HG03064 (cell line): ENCODE data around the gene C7.
"Not testable (repeated sequence)": the region's sequence is repeated elsewhere in the genome, so short reads cannot be mapped to it uniquely, and the experiment has no call there.

Experiments used
- ATAC-seq: cut with Tn5 transposase; IDR thresholded peaks from one replicate; pipeline ENCODE4 v1.9.1; 2021; ENCODE audit warnings: low read depth; ENCODE audit not compliant: unreplicated experiment

C7 gene

DNA sequence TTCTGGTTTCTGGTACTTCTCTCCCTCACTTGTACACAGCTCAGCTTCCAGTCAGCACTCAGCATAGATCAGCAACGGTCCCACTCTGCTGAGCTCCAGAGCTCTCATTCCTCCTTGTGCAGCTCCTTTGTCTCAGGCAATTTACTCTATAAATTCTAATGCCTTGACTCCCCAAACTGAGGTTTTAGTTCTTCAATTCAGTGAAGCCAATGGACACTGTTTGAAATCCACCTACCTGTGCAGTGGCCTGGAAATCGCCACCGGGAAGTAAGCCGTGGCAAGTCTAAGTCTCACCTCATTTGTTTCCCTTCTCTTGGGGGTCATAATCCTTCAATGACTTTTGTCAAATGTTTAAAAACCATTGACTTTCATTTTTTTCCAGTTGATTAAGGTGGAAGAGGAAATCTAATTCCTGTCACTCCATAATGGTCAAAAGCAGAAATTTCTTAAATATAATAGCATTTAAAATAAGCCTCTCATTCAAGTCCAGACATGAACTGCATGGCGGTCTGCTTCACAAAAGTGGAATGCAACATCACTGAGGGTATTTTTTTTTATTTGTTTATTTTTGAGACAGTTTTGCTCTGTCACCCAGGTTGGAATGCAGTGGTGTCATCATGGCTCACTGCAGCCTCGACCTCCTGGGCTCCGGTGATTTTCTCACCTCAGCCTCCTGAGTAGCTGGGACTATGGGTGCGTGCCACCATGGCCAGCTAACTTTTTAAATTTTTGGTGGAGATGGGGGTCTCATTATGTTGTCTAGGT is 79.6 kb downstream of the C7 start:
- no peak for ATAC-seq

DNA sequence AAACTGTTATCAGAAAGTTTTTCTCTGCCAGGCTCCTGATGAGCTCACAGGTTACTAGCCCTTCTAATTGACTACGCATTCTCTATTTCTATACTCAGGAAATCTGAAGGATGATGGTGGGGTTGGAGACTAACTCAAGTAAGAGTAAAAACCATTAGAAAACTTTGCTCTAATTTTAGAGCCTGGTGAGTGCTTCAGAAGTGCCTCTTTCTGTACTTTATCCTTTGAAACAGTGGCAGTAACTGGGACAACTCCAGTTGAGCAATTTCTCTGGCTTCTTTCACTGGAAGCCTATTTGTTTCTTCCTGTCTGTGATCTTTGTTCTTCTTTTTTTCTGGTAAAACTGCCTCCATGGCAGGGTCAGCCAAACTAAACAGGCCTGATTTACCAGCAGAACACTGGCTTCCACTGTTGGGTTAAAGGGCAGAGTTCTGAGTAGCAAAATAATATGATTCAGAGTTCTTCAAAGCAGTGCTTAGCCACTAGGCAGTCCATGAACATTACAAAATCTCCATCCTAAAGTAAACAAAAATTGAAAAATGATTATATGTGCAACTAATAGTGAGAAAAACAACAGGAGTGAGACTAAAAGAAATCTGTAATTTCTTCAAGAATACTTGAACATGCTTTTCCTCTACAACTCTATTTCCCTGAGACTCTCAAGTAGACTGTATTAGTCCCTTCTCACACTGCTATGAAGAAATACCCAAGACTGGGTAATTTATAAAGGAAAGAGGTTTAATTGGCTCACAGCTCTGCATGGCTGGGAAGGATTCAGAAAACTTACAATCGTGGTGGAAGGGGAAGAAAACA is 82.1 kb downstream of the C7 start:
- no peak for ATAC-seq

DNA sequence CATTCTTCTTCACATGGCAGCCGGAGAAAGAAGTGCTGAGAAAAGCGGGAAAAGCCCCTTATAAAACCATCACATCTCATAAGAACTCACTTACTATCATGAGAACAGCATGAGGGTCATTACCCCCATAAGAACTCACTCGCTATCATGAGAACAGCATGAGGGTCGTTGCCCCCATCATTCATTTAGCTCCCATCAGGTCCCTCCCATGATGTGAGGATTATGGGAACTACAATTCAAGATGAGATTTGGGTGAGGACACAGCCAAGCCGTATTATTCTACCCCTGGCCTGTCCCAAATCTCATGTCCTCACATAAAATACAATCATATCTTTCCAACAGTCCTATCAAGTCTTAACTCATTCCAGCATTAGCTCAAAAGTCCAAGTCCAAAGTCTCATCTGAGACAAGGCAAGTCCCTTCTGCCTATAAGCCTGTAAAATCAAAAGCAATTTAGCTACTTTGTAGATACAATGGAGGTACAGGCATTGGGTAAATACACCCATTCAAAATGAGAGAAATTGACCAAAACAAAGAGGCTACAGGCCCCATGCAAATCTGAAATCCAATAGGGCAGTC is 82.8 kb downstream of the C7 start:
- ATAC-seq = no peak

DNA sequence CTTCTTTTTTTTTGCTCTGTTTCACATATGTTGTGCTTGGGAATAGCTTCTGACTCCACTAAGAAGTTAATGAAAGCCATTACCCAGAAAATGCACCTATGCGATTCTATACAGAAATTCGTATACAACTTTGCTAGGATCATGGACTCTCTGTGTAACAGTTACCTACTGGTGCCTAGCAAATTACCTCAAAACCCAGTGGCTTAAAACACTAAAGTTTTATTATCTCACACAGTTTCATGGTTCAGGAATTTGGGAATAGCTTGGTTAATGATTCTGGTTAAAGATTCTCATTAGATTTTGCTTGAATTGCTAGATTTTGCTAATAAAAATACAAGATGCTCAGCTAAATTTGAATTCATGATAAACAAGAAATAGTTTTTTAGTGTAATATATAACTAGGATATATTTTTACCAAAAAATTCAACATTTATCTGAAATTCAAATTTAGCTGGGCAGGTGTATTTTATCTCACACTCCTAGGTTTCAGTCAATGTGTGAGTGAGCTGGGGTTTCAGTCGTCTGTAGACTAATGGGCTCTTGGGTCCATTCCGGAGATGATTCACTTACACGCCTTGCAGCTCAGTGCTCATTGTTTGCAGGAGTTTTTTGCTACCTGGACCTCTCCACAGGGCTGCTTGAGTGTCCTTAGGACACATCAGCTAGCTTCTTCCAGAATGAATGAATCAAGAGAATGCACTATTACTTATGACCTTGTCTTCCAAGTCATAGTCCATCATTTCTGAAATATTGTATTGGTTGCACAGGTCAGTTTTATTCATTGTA is 86.7 kb downstream of the C7 start:
- no peak for ATAC-seq

DNA sequence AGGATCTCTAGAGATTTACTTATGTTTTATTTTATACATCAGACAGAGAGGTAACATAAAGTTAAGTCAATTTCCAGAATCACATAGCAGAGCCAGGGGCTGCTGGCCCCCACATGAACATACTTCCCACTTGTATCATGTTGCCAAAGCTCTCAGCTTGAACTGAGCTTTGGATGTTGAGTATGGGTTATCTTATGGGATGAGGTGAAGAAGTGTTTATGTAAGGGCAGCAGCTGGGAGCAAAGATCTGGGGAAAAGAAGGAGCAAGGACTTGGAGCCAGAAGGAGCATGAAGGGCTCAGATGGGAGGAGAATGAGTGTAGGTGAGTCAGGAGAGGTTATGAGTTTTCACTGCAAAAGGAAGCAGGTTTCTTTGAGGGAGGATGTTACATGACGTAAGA is 89.8 kb downstream of the C7 start:
- ATAC-seq = no peak

DNA sequence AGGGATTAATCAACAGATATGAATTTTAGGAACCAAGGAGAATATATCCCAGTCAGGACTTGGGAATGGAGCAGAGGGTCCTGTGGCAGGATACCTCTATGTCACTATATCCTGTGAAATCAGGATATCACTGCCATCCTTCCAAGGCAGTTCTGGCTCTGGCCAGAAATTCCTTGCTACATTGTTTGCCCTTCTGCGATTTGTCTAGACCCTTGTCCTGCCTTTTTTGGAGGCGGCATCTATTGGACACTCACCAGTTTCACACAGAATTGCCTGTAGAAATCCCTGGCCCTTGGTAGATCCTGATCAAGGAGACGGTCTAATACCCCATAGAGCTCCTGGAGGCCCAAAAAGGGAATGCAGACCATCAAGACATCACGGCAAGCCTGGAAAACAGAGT is 90.7 kb downstream of the C7 start:
- no peak for ATAC-seq

DNA sequence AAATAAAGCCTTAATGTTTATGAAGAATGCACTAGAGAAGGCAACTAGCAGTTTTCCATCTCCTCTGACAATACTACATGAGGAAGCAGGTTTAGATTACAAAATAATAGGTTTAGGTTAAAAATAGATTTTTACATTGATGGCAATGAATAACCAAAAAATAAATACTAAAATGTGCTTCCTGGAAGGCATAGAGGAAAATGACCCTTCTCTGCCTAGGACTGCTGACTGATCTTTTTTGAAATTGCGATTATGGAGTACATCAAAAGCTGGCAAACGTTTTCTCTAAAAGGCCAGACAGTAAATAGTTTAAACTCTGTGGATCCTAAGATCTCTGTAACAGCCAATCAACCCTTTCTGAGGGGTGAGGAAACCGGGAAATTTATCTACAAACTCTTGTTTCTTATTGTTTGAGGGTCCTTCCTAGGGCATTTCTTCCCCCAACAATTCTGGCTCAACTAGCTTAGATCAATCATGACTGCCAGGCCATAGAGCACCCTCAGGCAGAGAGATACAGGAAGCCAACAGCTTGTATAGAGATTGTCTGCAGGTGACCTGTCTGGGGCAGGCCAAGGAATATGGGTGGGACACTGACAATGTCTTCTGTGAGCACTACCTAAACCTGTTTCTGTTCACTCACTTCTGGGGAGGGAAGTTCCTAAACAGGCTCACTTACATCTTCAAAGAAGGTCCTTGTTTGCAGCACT is 94.5 kb downstream of the C7 start:
- no peak for ATAC-seq

DNA sequence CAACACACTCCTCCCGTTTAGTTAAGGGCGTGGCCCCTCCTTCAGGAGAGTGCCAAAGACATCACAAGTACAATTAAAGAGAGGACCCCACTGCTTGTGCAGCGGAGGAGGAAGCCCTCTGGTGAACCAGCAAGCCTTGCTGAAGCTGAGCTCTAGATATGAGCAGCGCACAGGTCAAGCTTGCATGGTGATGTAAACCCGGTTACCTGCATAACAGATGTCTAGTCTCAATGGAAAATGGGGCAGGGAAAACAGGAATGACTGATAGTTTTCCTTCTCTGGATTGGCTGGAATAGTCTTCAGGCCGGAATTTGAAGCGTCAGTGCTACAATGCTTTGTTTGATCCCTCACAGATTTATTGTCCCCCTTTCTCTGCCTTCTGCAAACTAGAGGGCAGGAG is 95.6 kb downstream of the C7 start:
- no peak for ATAC-seq

DNA sequence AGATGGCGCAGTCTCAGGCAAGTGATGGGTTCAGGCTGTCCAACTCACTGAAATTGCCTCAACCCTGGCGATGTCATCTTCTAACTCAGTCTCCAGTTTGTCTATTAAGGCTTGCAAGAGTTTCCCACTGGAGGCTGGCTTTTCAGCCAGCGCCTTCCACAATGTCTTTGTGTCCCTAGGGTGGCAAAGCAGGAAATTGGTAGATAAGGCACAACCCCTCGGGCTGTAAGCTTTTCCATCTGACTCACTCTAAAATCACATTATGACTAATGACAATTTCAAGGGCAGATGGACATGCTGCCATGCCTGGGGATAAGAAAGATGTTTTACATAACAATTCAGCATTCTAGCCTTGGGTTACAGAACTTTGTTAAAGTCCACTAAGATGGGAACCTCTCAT is 99.9 kb downstream of the C7 start:
- ATAC-seq = no peak

DNA sequence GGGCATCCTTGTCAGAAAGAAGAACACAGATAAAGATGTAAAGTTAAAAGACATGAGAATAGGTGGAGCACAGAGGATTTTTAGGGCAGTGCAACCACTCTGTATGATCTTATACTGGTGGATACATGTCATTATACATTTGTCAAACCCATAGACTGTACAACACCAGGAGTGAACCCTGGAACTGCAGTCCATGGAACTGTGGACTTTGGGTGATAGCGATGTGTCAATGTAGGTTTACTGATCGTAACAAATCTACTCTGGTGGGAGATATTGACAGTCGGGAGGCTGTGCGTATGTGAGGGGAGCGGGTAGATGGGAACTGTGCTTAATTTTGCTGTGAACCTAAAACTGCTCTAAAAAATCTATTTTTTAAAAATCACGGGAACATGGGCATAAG is 101.3 kb downstream of the C7 start:
- no peak for ATAC-seq

DNA sequence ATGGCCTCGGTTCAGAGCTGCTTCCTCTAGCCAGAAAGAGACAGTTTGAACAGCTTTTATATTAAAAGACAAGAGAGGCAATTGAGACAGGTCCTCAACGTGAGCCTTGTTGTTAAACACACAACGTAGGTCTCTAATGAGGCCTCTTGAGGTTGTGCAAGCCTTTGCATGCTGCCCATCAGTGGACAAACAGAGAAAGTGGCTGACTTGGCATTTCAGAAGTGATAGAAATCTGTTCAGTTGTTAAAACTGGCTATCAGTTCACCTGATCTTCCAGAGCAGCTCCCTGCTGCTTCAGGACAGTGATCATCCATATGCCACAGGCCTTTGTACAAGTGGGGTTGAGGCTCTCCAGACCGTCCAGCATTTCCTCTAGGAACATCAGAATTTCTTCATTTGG is 103.0 kb downstream of the C7 start:
- ATAC-seq = no peak

DNA sequence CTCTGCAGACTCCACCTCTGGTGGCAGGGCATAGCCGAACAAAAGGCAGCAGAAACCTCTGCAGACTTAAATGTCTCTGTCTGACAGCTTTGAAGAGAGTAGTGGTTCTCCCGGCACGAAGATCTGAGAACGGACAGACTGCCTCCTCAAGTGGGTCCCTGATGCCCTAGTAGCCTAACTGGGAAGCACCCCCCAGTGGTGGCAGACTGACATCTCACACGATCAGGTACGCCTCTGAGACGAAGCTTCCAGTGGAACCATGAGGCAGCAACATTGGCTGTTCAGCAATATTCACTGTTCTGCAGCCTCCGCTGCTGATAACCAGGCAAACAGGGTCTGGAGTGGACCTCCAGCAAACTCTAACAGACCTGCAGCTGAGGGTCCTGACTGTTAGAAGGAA is 113.3 kb downstream of the C7 start:
- ATAC-seq = not testable (repeated sequence)
